HepG2 (cell line): ENCODE results near the gene MRPL57. TPM values are rescaled to one million over a fixed set of nuclear protein-coding genes. Genes with fewer than 3 reads are reported as not detected.

Experiments
- ATAC-seq: fragments of 200-7000 bp; cut with Tn5 transposase; 3 replicates; pipeline ENCODE4 v1.9.1; 2020; ENCODE audit warnings: mild to moderate bottlenecking, moderate library complexity
- BruUV-seq: library from RNA; stranded (reverse); fragments of 400-500 nt; replicated peaks from 2 replicates; lab custom pipeline; 2021; lab: Mats Ljungman, UMichigan
- CTCF ChIA-PET: fragments of 300-600 bp; formaldehyde crosslinking; extraction: SDS; loops from one replicate; lab custom pipeline; 2021; ENCODE audit warnings: low total read pairs, inconsistent platforms, low intra/inter-chr PET ratio; lab: Yijun Ruan, JAX
- POLR2A ChIA-PET: fragments of 350-600 bp; sonication (Branson Sonifier 250); formaldehyde crosslinking; loops from one replicate; lab custom pipeline; 2020; ENCODE audit warnings: antibody characterized with exemption, inconsistent platforms; lab: Yijun Ruan, JAX
- DNase-seq: peaks from one replicate; pipeline ENCODE4 v3.0.0-alpha.2; 2015; ENCODE audit warnings: low spot score
- FAIRE-seq: peaks from 3 replicates; lab custom pipeline; 2011; peaks lifted over from hg19 to GRCh38; lab: Jason Lieb, UNC
- H2AFZ ChIP-seq: one replicate; pipeline ENCODE4 v1.6.1; 2011; ENCODE audit warnings: low read length, inconsistent platforms
- H3K27ac ChIP-seq: fragments of 300-600 bp; 3 replicates; pipeline ENCODE4 v1.8.0; 2011; ENCODE audit warnings: mixed run types, mild to moderate bottlenecking, mixed read lengths, low read length, inconsistent platforms; ENCODE audit not compliant: insufficient read depth; ENCODE audit errors: extremely low read length
- H3K27me3 ChIP-seq, 2 experiments: fragments of 200-600 bp in 1 of 2; 2 replicates in 1 of 2; 3 replicates in 1 of 2; pipeline versions ENCODE4 v1.6.0 to v1.8.0; 2011; ENCODE audit warnings: low read length in 2 of 2, mild to moderate bottlenecking in 2 of 2, moderate library complexity in 2 of 2, inconsistent platforms in 1 of 2; ENCODE audit not compliant: insufficient read depth in 2 of 2, control insufficient read depth in 1 of 2
- H3K36me3 ChIP-seq, 2 experiments: fragments of 200-600 bp in 1 of 2; replicated peaks in 1 of 2; 2 replicates in 1 of 2; 3 replicates in 1 of 2; pipeline versions ENCODE4 v1.5.1 to v1.8.0; 2011; ENCODE audit warnings: low read length in 2 of 2, inconsistent platforms in 1 of 2; ENCODE audit not compliant: insufficient read depth in 2 of 2, control insufficient read depth in 1 of 2
- H3K4me1 ChIP-seq: 2 replicates; pipeline ENCODE4 v1.5.1; 2012; ENCODE audit warnings: low read length, inconsistent platforms; ENCODE audit not compliant: insufficient read depth
- H3K4me2 ChIP-seq: 2 replicates; pipeline ENCODE4 v1.6.0; 2011; ENCODE audit warnings: low read depth, low read length, inconsistent platforms
- H3K4me3 ChIP-seq, 3 experiments: fragments of 200-600 bp in 1 of 3; sonication (generic), shearing (Covaris generic) in 1 of 3; replicated peaks in 1 of 3; 2 replicates each; pipeline ENCODE4 v1.5.1; 2011 to 2016; ENCODE audit warnings: low read length in 3 of 3, inconsistent platforms in 2 of 3, low read depth in 2 of 3, mild to moderate bottlenecking in 2 of 3, control low read depth in 1 of 3, mixed read lengths in 1 of 3; ENCODE audit not compliant: insufficient read depth in 1 of 3
- H3K79me2 ChIP-seq: one replicate; pipeline ENCODE4 v1.6.1; 2011; ENCODE audit warnings: low read length, inconsistent platforms; ENCODE audit not compliant: insufficient read depth
- H3K9ac ChIP-seq: 2 replicates; pipeline ENCODE4 v1.6.0; 2011; ENCODE audit warnings: mild to moderate bottlenecking, low read depth, low read length, inconsistent platforms; ENCODE audit not compliant: insufficient read depth
- H3K9me3 ChIP-seq: 2 replicates; pipeline ENCODE4 v1.5.1; 2012; ENCODE audit warnings: mild to moderate bottlenecking, low read length
- H4K20me1 ChIP-seq: 2 replicates; pipeline ENCODE4 v1.6.0; 2011; ENCODE audit warnings: inconsistent platforms, mild to moderate bottlenecking, low read length, moderate library complexity; ENCODE audit not compliant: insufficient read depth
- ATF7-NPFF ChIP-seq: sonication (generic); formaldehyde crosslinking; IDR thresholded peaks from 2 replicates; pipeline ENCODE4 v1.8.1; 2023; ENCODE audit warnings: mild to moderate bottlenecking, low read depth, missing genetic modification reagents, moderate library complexity
- CCAR2 ChIP-seq: fragments of 200-400 bp; formaldehyde crosslinking; optimal IDR thresholded peaks from 2 replicates; pipeline ENCODE3; 2018; ENCODE audit warnings: low read depth, mild to moderate bottlenecking, low read length, moderate library complexity
- DNMT3B ChIP-seq: conservative IDR thresholded peaks from 2 replicates; pipeline ENCODE4 v1.6.1; 2016; ENCODE audit warnings: missing biosample characterization, control low read depth
- NRL ChIP-seq: sonication (generic); formaldehyde crosslinking; IDR thresholded peaks from 2 replicates; pipeline ENCODE4 v1.5.0; 2020; ENCODE audit warnings: missing genetic modification reagents, mild to moderate bottlenecking, moderate library complexity, borderline replicate concordance
- REXO4 ChIP-seq: sonication (generic); formaldehyde crosslinking; IDR thresholded peaks from 2 replicates; pipeline ENCODE4 v1.8.0; 2022; ENCODE audit warnings: missing genetic modification reagents, mild to moderate bottlenecking, borderline replicate concordance
- SMARCC2 ChIP-seq: fragments of 450-650 bp; IDR thresholded peaks from 2 replicates; pipeline ENCODE4 v1.6.1; 2017; ENCODE audit warnings: antibody characterized with exemption, mild to moderate bottlenecking
- ZNF570 ChIP-seq: sonication (generic); formaldehyde crosslinking; IDR thresholded peaks from 2 replicates; pipeline ENCODE4 v1.4.0; 2020; ENCODE audit warnings: mild to moderate bottlenecking, missing genetic modification reagents, borderline replicate concordance
- ZNF775 ChIP-seq: sonication (generic); formaldehyde crosslinking; IDR thresholded peaks from 2 replicates; pipeline ENCODE4 v1.4.0; 2020; ENCODE audit warnings: missing genetic modification reagents, mild to moderate bottlenecking, moderate library complexity, borderline replicate concordance
- WGBS: methylation state at CpG from one replicate; pipeline ENCODE4 v1.1.6; 2017; ENCODE audit warnings: low lambda C conversion rate; 5-methylcytosine and 5-hydroxymethylcytosine counted together
- in situ Hi-C: cut with HindIII; loops from 2 replicates; pipeline ENCODE4 v1.10.0; 2017; ENCODE audit warnings: low pct_unique_long_range_greater_than_20kb; ENCODE audit not compliant: extremely low pct_ligation_motif_present
- intact Hi-C: fragments of 100-400 bp; cut with micrococcal nuclease; formaldehyde crosslinking; loops from one replicate; pipeline ENCODE4 v1.10.0; 2022; ENCODE audit not compliant: unreplicated experiment
- polyA plus RNA-seq, 8 experiments: library from polyadenylated mRNA; depleted of rRNA in 3 of 8; stranded (reverse) in 7 of 8; unstranded in 1 of 8; fragments of >200 nt; fragmentation: Illumina TruSeq in 4 of 8; extraction: Trizol in 4 of 8; gene quantifications; 2 replicates each; pipeline versions ENCODE4 v1.2.1 to v1.2.3, GENCODE V29; 2011 to 2016; ENCODE audit warnings: low read depth in 4 of 8, missing spikeins in 1 of 8, mixed read lengths in 1 of 8; ENCODE audit not compliant: insufficient read depth in 1 of 8
- total RNA-seq, 5 experiments: library from RNA; depleted of rRNA; stranded (reverse); fragments of >200 nt; fragmentation: Illumina TruSeq; extraction: Trizol; gene quantifications; 2 replicates each; pipeline ENCODE4 v1.2.3, GENCODE V29; 2016; ENCODE audit warnings: low read depth in 1 of 5
- TF ChIP-seq, protein P1 (sequence below): sonication (generic); formaldehyde crosslinking; IDR thresholded peaks from 2 replicates; pipeline ENCODE4 v1.4.0; 2020; ENCODE audit warnings: missing genetic modification reagents
- TF ChIP-seq, protein P2 (sequence below): sonication (generic); formaldehyde crosslinking; IDR thresholded peaks from 2 replicates; pipeline ENCODE4 v1.8.0; 2022; ENCODE audit warnings: mild to moderate bottlenecking, missing genetic modification reagents, moderate library complexity
- TF ChIP-seq, protein P3 (sequence below): sonication (generic); formaldehyde crosslinking; IDR thresholded peaks from 2 replicates; pipeline ENCODE4 v1.4.0; 2020; ENCODE audit warnings: missing genetic modification reagents, mild to moderate bottlenecking, borderline replicate concordance
- TF ChIP-seq, protein P4 (sequence below): sonication (generic); formaldehyde crosslinking; IDR thresholded peaks from 2 replicates; pipeline ENCODE4 v1.8.0; 2022; ENCODE audit warnings: low read depth, missing genetic modification reagents
- TF ChIP-seq, protein P5 (sequence below): IDR thresholded peaks from 2 replicates; pipeline ENCODE4 v1.6.1; 2016; ENCODE audit warnings: missing genetic modification reagents, missing compliant biosample characterization

The MRPL57 gene
- total and polyA plus RNA-seq, 2 of the 13 experiments (the other 11 are each of a cell fraction or from before 2014, with no cell fraction given): 19.5 to 35.2 TPM

DNA sequence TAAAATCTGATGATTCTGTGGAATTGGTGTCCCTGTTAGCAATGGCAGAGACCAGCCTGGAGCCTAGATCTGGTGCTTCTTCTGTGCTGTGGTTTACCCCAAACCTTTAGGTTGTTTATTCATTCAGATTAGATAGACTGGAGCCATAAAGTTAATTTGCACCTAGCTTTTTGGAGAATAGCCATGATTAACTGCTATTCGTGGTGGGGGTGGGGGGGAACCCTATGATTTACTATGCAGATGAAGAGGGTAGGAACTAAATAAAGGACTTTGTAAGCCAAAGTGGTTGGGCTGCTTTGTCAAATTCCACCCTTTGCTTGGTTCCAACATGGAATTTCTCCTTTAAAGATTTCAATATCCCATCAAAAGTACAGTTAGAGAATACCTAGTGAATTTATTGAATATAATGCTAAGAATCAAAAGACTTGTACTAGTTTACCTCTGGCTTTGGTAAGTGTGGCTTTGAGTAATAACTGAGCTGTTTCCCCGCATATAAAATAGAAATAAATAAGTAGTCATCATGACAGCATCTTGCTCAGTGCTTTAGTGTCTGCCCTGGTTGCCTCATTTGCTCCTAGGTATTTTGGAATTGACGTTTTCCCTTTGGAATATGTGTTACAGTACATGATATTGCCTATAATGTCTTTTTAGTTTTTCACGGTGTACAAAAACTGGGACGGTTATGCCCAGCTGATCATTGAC, 27.8 kb upstream of the MRPL57 start:
- no peak for DNase-seq
- no peaks in the 10 kb centered on the region for H3K27me3 ChIP-seq
- H2AFZ ChIP-seq: no peak overlapping the region
- no peak for FAIRE-seq
- H3K4me1 ChIP-seq: peaks cover 21% of the 10 kb centered on the region
- peaks cover 4% of the 10 kb centered on the region for H4K20me1 ChIP-seq
- no peak overlapping the region for H3K9ac ChIP-seq
- no peak for ATAC-seq
- no peak overlapping the region for H3K27ac ChIP-seq
- H3K79me2 ChIP-seq: peaks cover 13% of the 10 kb centered on the region
- CTCF ChIA-PET: no interaction called here
- intact Hi-C loops: no loop called here
- H3K4me2 ChIP-seq: no peak overlapping the region
- H3K9me3 ChIP-seq: no peaks in the 10 kb centered on the region
- in situ Hi-C loops: no loop called here
- BruUV-seq: no TSS peak
- no peak overlapping the region for H3K4me3 ChIP-seq
- peaks cover 3 to 26% of the 10 kb centered on the region in 2 experiments; a peak in 3 of 5 replicates for H3K36me3 ChIP-seq
- POLR2A ChIA-PET: no interaction called here
- WGBS: 93% methylated on average over 5 of the region's 5 CpGs
- TF ChIP-seq REXO4 (CRISPR knock-in tag) (no peak), ZNF775 (CRISPR knock-in tag) (no peak), ATF7-NPFF (no peak), DNMT3B (CRISPR knock-in tag) (no peak), CCAR2 (no peak), SMARCC2 (no peak), NRL (CRISPR knock-in tag) (no peak), ZNF570 (CRISPR knock-in tag) (no peak)
- TF ChIP-seq, protein P1, sequence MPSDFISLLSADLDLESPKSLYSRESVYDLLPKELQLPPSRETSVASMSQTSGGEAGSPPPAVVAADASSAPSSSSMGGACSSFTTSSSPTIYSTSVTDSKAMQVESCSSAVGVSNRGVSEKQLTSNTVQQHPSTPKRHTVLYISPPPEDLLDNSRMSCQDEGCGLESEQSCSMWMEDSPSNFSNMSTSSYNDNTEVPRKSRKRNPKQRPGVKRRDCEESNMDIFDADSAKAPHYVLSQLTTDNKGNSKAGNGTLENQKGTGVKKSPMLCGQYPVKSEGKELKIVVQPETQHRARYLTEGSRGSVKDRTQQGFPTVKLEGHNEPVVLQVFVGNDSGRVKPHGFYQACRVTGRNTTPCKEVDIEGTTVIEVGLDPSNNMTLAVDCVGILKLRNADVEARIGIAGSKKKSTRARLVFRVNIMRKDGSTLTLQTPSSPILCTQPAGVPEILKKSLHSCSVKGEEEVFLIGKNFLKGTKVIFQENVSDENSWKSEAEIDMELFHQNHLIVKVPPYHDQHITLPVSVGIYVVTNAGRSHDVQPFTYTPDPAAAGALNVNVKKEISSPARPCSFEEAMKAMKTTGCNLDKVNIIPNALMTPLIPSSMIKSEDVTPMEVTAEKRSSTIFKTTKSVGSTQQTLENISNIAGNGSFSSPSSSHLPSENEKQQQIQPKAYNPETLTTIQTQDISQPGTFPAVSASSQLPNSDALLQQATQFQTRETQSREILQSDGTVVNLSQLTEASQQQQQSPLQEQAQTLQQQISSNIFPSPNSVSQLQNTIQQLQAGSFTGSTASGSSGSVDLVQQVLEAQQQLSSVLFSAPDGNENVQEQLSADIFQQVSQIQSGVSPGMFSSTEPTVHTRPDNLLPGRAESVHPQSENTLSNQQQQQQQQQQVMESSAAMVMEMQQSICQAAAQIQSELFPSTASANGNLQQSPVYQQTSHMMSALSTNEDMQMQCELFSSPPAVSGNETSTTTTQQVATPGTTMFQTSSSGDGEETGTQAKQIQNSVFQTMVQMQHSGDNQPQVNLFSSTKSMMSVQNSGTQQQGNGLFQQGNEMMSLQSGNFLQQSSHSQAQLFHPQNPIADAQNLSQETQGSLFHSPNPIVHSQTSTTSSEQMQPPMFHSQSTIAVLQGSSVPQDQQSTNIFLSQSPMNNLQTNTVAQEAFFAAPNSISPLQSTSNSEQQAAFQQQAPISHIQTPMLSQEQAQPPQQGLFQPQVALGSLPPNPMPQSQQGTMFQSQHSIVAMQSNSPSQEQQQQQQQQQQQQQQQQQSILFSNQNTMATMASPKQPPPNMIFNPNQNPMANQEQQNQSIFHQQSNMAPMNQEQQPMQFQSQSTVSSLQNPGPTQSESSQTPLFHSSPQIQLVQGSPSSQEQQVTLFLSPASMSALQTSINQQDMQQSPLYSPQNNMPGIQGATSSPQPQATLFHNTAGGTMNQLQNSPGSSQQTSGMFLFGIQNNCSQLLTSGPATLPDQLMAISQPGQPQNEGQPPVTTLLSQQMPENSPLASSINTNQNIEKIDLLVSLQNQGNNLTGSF (CRISPR knock-in tag): no peak
- TF ChIP-seq, protein P2, sequence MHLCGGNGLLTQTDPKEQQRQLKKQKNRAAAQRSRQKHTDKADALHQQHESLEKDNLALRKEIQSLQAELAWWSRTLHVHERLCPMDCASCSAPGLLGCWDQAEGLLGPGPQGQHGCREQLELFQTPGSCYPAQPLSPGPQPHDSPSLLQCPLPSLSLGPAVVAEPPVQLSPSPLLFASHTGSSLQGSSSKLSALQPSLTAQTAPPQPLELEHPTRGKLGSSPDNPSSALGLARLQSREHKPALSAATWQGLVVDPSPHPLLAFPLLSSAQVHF (CRISPR knock-in tag): no peak
- TF ChIP-seq, protein P3, sequence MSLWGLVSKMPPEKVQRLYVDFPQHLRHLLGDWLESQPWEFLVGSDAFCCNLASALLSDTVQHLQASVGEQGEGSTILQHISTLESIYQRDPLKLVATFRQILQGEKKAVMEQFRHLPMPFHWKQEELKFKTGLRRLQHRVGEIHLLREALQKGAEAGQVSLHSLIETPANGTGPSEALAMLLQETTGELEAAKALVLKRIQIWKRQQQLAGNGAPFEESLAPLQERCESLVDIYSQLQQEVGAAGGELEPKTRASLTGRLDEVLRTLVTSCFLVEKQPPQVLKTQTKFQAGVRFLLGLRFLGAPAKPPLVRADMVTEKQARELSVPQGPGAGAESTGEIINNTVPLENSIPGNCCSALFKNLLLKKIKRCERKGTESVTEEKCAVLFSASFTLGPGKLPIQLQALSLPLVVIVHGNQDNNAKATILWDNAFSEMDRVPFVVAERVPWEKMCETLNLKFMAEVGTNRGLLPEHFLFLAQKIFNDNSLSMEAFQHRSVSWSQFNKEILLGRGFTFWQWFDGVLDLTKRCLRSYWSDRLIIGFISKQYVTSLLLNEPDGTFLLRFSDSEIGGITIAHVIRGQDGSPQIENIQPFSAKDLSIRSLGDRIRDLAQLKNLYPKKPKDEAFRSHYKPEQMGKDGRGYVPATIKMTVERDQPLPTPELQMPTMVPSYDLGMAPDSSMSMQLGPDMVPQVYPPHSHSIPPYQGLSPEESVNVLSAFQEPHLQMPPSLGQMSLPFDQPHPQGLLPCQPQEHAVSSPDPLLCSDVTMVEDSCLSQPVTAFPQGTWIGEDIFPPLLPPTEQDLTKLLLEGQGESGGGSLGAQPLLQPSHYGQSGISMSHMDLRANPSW (CRISPR knock-in tag): no peak
- TF ChIP-seq, protein P4, sequence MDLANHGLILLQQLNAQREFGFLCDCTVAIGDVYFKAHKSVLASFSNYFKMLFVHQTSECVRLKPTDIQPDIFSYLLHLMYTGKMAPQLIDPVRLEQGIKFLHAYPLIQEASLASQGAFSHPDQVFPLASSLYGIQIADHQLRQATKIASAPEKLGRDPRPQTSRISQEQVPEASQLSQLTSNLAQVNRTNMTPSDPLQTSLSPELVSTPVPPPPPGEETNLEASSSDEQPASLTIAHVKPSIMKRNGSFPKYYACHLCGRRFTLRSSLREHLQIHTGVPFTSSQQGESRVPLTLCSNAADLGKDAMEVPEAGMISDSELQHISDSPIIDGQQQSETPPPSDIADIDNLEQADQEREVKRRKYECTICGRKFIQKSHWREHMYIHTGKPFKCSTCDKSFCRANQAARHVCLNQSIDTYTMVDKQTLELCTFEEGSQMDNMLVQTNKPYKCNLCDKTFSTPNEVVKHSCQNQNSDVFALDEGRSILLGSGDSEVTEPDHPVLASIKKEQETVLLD (CRISPR knock-in tag): no peak
- TF ChIP-seq, protein P5, sequence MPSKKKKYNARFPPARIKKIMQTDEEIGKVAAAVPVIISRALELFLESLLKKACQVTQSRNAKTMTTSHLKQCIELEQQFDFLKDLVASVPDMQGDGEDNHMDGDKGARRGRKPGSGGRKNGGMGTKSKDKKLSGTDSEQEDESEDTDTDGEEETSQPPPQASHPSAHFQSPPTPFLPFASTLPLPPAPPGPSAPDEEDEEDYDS (CRISPR knock-in tag): no peak
